Mammary epithelial cell (primary cell): ENCODE results near the gene ALPI.

Source experiments
- EZH2 ChIP-seq: IDR thresholded peaks from 2 replicates; pipeline ENCODE4 v1.6.1; 2012; ENCODE audit warnings: low read length, inconsistent platforms, borderline replicate concordance
- TF ChIP-seq, protein P1 (sequence below), 2 donors: IDR thresholded peaks in 1 of 2; conservative IDR thresholded peaks in 1 of 2; 2 replicates each; pipeline ENCODE4 v1.5.1; 2011 to 2012; ENCODE audit warnings: inconsistent platforms in 2 of 2, low read length in 2 of 2, mild to moderate bottlenecking in 2 of 2, control low read depth in 1 of 2, low read depth in 1 of 2; ENCODE audit not compliant: insufficient read depth in 1 of 2; ENCODE audit errors: extremely low read depth in 1 of 2

DNA sequence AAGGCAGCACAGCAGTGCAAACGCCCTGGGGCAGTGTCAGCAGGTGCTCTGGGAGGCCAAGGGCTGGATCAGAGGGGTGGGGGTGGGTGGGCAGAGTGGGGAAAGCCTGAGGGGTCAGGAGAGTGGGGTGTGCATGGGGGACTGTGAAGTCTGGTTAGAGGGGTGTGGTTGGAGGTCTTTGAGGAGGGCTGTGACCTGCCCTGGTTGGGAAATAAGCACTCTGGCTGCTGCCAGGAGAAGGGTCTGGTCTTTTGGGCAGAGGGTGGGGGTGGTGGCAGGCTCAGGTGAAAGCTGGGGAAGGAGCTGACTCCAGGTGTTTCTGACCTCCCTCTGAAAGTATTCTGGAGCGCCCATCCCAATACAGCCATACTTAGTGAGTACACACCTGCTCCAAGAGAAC is 4.2 kb downstream of the ALPI start:
- TF ChIP-seq, protein P1, sequence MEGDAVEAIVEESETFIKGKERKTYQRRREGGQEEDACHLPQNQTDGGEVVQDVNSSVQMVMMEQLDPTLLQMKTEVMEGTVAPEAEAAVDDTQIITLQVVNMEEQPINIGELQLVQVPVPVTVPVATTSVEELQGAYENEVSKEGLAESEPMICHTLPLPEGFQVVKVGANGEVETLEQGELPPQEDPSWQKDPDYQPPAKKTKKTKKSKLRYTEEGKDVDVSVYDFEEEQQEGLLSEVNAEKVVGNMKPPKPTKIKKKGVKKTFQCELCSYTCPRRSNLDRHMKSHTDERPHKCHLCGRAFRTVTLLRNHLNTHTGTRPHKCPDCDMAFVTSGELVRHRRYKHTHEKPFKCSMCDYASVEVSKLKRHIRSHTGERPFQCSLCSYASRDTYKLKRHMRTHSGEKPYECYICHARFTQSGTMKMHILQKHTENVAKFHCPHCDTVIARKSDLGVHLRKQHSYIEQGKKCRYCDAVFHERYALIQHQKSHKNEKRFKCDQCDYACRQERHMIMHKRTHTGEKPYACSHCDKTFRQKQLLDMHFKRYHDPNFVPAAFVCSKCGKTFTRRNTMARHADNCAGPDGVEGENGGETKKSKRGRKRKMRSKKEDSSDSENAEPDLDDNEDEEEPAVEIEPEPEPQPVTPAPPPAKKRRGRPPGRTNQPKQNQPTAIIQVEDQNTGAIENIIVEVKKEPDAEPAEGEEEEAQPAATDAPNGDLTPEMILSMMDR (conservative IDR thresholded peaks at IDR 0.05 in 1 of 2, IDR thresholded peaks at IDR 0.05 in 1 of 2; ENCODE audit: extremely low read depth in 1 of 2, insufficient read depth in 1 of 2, low read depth in 1 of 2, low read length in 2 of 2), result no peak
- no peak for TF ChIP-seq EZH2
